Testis (tissue), 3 donors: Measurements from ENCODE around the gene IQGAP1. TPM values are rescaled to one million over a fixed set of nuclear protein-coding genes. Genes with fewer than 3 reads are reported as not detected.

ENCODE experiments used
- DNase-seq: peaks from one replicate; pipeline ENCODE4 v3.0.0-alpha.2; 2019
- H3K27ac ChIP-seq, 2 donors: fragments of 200-600 bp; sonication (generic); one replicate each; pipeline ENCODE4 v1.5.1; 2019
- H3K27me3 ChIP-seq: fragments of 200-600 bp; sonication (generic); one replicate; pipeline ENCODE4 v1.5.1; 2019
- H3K36me3 ChIP-seq: fragments of 200-600 bp; sonication (generic); one replicate; pipeline ENCODE4 v1.5.1; 2017; ENCODE audit warnings: low read depth; ENCODE audit errors: missing control alignments
- H3K4me1 ChIP-seq: fragments of 200-600 bp; sonication (generic); one replicate; pipeline ENCODE4 v1.5.1; 2019
- H3K4me3 ChIP-seq, 2 donors: fragments of 200-600 bp; sonication (generic); one replicate each; pipeline ENCODE4 v1.5.1; 2017 to 2019
- H3K9me3 ChIP-seq: fragments of 200-600 bp; sonication (generic); one replicate; pipeline ENCODE4 v1.5.1; 2017
- POLR2A ChIP-seq: fragments of 450-650 bp; IDR thresholded peaks from one replicate; pipeline ENCODE4 v1.6.1; 2017; ENCODE audit warnings: antibody characterized with exemption, mild to moderate bottlenecking, moderate library complexity
- WGBS, 2 donors: methylation state at CpG; one replicate each; pipeline ENCODE4 v1.1.5; 2018; 5-methylcytosine and 5-hydroxymethylcytosine counted together
- intact Hi-C: fragments of 100-400 bp; cut with DNase I; formaldehyde crosslinking; loops from one replicate; pipeline ENCODE4 v1.15.1; 2023; ENCODE audit warnings: low total_unique reads
- polyA plus RNA-seq: library from polyadenylated mRNA; stranded (reverse); fragments of 350-450 nt; fragmentation: Illumina TruSeq; extraction: RNeasy Lipid Tissue Mini Kit (QIAGEN cat#74804); gene quantifications from one replicate; pipeline ENCODE4 v1.2.3, GENCODE V29; 2014; ENCODE audit warnings: low read depth, low replicate concordance; ENCODE audit not compliant: insufficient read depth
- total RNA-seq, 2 donors: library from RNA; depleted of rRNA; stranded (reverse); fragments of >200 nt; gene quantifications; one replicate each; pipeline ENCODE4 v1.2.3, GENCODE V29; 2016
- TF ChIP-seq, protein P1 (sequence below), 3 experiments: fragments of 450-650 bp in 2 of 3; fragments of 200-600 bp in 1 of 3; sonication (generic) in 1 of 3; IDR thresholded peaks; one replicate each; pipeline ENCODE4 v1.5.1; 2016 to 2019; ENCODE audit warnings: antibody characterized with exemption in 3 of 3, mild to moderate bottlenecking in 2 of 3, moderate library complexity in 1 of 3

Gene IQGAP1
- total and polyA plus RNA-seq, 3 donors from 2014 or later, result 44.4 to 102 (median 86.9) TPM

DNA sequence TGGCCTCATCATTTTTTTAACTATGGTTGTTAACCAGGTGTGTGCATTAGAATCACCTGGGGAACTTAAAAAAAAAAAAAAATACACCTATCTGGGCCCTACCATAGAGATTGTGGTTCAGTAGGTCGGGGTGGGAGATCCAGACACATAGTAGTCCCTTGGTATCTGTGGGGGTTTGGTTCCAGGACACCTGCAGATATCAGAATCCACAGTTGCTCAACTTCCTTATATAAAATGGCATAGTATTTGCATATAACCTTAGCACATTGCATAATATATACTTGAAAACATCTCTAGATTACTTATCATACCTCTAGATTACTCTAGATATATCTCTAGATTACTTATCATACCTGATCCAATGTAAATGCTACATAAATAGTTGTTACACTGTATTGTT, 5.0 kb downstream of the IQGAP1 start:
- Histone ChIP-seq H3K4me3 (no peak overlapping the region), H3K27me3 (no peaks in the 10 kb centered on the region), H3K9me3 (no peaks in the 10 kb centered on the region), H3K36me3 (no peaks in the 10 kb centered on the region), H3K4me1 (peaks cover 17% of the 10 kb centered on the region), H3K27ac (no peak overlapping the region)
- no peak for TF ChIP-seq POLR2A
- TF ChIP-seq, protein P1, sequence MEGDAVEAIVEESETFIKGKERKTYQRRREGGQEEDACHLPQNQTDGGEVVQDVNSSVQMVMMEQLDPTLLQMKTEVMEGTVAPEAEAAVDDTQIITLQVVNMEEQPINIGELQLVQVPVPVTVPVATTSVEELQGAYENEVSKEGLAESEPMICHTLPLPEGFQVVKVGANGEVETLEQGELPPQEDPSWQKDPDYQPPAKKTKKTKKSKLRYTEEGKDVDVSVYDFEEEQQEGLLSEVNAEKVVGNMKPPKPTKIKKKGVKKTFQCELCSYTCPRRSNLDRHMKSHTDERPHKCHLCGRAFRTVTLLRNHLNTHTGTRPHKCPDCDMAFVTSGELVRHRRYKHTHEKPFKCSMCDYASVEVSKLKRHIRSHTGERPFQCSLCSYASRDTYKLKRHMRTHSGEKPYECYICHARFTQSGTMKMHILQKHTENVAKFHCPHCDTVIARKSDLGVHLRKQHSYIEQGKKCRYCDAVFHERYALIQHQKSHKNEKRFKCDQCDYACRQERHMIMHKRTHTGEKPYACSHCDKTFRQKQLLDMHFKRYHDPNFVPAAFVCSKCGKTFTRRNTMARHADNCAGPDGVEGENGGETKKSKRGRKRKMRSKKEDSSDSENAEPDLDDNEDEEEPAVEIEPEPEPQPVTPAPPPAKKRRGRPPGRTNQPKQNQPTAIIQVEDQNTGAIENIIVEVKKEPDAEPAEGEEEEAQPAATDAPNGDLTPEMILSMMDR (IDR thresholded peaks at IDR 0.05), result no peak
- intact Hi-C loops, result no loop called here
- WGBS, 2 donors, result 96 to 97% methylated on average over 1 of the region's 1 CpG
- DNase-seq, result no peak

DNA sequence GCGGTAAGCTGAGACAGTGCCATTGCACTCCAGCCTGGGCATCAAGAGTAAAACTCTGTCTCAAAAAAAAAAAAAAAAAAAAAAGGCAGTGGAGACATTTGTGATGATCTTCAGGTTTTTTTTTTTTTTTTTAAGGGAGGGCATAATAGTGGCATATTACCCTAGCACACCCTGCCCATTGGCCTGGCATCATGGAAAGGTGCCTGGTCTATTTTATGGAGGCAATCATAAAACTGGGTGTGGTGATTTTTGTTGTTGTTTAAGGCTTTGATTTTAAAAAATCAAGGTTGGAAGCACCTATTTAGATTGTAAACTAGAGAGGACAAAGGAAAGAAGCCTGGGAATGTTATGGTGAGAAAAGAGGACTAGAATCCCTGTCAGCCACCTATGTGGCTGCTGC, 6.0 kb downstream of the IQGAP1 start:
- no peak overlapping the region for H3K27ac ChIP-seq
- WGBS, 2 donors, result 100% methylated on average over 1 of the region's 1 CpG

DNA sequence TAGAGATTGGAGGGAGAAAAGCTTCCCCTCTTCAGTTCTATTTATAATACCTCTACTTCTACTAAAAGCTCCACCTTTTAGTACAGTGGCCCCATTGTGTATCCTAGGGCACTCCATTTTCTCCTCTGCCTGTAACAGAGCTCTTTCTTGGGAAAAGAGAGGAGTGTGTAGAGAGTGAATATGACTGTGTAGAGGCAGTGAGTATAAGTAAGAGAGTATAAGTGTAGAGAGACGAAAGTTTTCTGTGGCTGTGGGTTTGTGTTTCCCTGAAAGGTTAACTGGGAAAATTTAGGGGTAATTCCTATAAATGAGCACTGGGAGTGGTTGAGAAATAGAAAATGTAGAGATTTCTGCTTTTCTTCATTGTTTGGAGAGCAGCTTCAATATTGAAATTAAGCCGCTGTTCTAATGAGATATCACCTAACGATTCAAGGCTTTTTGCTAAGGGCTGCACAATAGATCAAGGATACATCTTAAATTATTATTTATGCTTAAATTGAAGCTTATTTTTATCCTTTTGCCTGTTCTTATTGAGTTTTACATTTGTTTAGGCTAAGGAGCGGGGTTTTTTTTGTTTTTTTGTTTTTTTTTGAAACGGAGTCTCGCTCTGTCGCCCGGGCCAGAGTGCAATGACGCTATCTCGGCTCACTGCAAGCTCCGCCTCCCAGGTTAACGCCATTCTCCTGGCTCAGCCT, 6.9 kb downstream of the IQGAP1 start:
- H3K9me3 ChIP-seq, result no peaks in the 10 kb centered on the region
- DNase-seq, result no peak
- H3K36me3 ChIP-seq, result no peaks in the 10 kb centered on the region
- no peaks in the 10 kb centered on the region for H3K27me3 ChIP-seq
- 81 to 84% methylated on average over 12 of the region's 12 CpGs for WGBS, 2 donors
- peaks cover 10% of the 10 kb centered on the region for H3K4me1 ChIP-seq
- no peak overlapping the region for H3K27ac ChIP-seq
- TF ChIP-seq, protein P1 (IDR thresholded peaks at IDR 0.05), result no peak
- no peak for TF ChIP-seq POLR2A
- intact Hi-C loops, result no loop called here
- no peak overlapping the region for H3K4me3 ChIP-seq

More for the DNA sequence above, 6.0 kb downstream of the IQGAP1 start:
- DNase-seq, result no peak
- H3K4me3 ChIP-seq, result no peak overlapping the region
- TF ChIP-seq, protein P1 (IDR thresholded peaks at IDR 0.05), result no peak
- no peak for TF ChIP-seq POLR2A
- intact Hi-C loops, result no loop called here
- no peaks in the 10 kb centered on the region for H3K36me3 ChIP-seq
- no peaks in the 10 kb centered on the region for H3K9me3 ChIP-seq
- H3K4me1 ChIP-seq, result peaks cover 17% of the 10 kb centered on the region
- no peaks in the 10 kb centered on the region for H3K27me3 ChIP-seq

DNA sequence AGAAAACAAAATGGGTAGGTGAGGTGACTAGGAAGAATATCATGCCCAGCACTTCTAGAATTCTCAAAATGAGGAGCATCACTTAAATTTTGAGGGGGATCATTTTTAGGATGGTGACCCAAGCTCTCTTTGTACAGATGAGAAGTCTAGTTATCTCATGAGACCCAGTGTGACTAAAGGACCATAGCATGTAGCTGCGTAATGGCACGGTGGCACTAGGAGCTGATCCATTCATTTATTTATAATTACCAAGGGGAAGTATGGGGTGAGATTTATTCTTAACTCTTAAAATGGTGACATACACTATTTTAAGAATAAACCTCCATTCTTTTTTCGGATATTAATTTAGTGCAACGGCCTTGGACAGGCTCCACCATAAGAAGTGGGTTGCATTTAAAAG, 8.3 kb downstream of the IQGAP1 start:
- Histone ChIP-seq H3K27ac (no peak overlapping the region), H3K4me1 (peaks cover 18% of the 10 kb centered on the region), H3K36me3 (no peaks in the 10 kb centered on the region), H3K4me3 (no peak overlapping the region), H3K9me3 (no peaks in the 10 kb centered on the region), H3K27me3 (no peaks in the 10 kb centered on the region)
- WGBS, 2 donors, result 74% methylated on average over 4 of the region's 4 CpGs
- intact Hi-C loops, result no loop called here
- no peak for DNase-seq
- no peak for TF ChIP-seq POLR2A
- TF ChIP-seq, protein P1 (IDR thresholded peaks at IDR 0.05), result no peak
